Stimulated activated CD4-positive, alpha-beta T cell treated with anti-CD3 and anti-CD28 coated beads, Interleukin-1b, Interleukin-23, amount 100 ng/mL, for 4 hours (primary cell): ENCODE results near the gene EPHA2.
"Not testable (repeated sequence)": the region's sequence is repeated elsewhere in the genome, so short reads cannot be mapped to it uniquely, and the experiment has no call there.

Experiments used
- DNase-seq, 2 donors: peaks; one replicate each; pipeline ENCODE4 v3.0.0-alpha.2; 2020; ENCODE audit warnings: low read depth in 2 of 2

EPHA2 gene

GRCh38 chr1:16119504-16119903 is 36.4 kb downstream of the EPHA2 start:
- DNase-seq = no peak

DNA sequence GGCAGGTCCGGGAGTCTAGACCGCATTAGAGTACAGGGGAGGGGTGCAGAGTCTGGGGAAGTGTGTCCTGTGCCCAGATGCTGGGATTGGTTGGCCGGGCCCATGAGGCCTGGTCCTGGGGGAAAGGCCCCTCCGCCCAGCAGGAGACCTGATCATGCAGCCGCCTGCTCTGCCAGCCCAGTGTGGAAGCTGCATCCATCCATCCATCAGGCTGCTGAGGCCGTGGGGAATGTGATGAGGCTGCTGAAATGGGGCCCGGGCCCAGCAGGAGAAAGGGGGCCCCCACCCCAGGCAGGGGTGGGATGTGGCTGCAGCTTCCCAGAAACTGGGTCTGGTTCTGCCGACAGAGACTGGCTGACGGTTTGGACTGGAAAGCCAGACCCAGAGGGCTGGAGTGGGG is 37.2 kb downstream of the EPHA2 start:
- DNase-seq = no peak

- no peak for DNase-seq
Measured at GRCh38 chr1:16117936-16118335, 37.9 kb downstream of the EPHA2 start.

- DNase-seq = no peak
Measured at GRCh38 chr1:16117369-16117768, 38.5 kb downstream of the EPHA2 start.

DNA sequence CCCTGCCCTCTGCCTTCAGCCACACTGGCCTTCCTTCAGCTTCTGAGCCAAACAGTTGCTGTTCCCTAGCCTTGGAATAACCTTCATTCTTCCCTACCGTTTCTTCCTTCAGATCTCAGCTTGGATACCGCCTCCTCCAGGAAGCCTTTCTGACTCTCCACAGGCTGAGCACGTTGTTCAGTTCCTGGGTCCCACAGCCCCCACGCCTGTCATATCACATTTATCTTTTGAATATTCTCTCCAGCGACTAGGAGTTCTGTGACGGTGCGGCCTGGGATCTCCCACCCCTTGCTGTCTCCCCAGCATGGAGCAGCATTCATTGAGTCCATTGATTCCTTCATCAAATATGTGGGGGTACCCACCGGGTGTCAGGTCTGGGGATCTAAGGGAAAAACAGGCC is 39.2 kb downstream of the EPHA2 start:
- DNase-seq = no peak

DNA sequence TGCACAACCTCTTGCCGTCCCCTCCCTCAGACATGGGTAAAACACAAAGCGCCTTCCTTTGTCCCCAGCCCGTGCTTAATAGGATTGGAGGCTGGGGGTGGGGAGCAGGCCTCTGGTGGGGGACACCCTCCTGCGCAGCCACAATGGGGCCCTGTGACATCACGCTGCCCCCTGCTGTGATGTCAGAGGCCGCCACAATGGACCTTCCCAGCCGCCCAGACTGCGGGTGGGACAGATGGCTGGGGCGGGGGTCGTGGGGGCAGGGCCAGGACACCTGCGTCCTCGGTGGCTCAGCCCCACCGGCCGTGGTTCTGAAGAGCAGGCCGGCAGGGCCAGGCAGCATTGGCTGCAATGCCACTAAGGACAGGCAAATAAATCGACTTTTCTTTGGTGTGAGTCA is 39.9 kb downstream of the EPHA2 start:
- DNase-seq = no peak

- DNase-seq = no peak
Measured at GRCh38 chr1:16115468-16115983, 40.3 kb downstream of the EPHA2 start.

- DNase-seq = no peak
Measured at GRCh38 chr1:16114527-16115467, 41.1 kb downstream of the EPHA2 start.

DNA sequence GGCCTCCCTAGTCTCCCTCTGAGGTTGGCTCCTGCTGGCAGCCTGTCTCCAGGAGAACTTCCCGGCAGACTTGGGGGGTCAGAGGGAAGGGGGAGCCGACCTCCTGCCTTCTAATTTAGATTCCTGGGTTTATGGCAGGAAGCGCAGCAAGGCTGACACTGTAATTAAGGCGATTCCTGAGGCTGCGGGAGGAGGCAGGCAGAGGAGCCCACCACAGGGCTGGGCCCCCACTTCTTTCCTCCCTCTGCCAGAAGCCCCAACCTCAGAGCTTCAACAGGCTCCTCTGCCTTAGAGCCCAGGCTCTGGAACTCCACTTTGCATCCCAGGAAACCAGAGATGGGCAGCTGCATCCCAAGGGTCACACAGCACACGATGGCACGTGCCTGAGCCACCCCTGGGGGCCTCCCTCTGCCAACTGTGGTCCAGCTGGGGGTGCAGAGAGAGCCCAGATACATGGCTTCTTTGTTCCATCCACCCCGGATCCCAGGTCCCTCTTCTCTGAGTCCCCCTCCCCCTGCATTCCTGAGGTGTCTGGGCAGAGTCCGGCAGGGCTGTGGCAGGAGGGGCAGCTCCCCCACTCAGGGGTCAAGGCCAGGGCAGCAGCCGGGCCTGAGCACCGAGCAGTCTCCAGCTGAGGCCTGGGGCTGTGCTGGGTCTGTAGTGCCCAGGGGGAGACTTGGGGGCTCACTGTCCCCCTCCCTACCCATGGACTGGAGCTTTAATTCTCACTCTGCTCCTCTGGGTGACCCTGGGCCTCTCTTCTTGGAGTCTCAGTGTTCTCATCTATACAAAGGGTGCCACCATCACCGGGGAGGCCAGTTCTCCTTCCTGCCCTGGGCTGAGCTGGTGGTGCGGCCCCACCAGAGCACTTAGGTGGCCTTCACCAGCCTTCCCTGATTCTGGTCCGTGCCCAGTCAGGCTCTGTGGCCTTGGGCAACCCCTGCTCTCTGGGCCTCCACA is 43.0 kb downstream of the EPHA2 start:
- DNase-seq = no peak

DNA sequence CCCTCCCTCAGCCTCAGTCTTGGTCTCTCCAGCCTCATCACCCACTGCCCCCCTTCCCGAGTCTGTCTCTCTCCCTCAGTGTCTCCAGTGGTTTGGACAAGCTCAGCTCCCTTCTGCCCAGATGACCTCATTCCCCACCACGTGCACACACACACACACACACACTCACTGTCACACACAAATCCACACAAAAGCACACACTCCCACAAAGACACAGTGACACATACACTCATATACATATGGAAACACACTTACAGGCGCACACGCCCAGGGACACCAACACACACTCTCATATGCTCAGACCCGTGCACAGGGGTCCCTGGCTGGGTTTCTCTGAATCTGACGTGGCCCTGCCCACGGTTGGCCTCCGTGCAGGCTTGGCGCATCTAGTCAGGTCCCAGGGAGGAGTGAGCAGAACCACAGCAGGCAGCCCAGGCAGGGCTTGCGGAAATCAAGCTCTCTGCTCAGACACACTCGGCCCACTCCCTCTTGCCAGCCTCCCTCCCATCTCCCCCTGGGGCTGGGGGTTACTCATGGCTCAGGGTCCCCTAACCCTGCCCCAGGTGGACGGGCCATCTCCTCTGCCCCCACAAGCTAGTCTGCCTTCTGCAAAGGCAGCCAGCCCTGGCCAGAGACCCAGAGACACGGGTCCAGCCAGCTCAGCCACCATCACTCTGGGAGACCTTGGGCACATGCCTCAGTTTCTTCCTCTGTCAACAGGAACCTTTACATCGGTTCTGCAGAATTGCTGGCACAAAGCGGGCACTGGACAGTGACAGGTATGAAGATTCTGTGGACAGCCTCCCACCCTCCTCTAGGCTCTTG is 43.9 kb downstream of the EPHA2 start:
- no peak for DNase-seq

DNA sequence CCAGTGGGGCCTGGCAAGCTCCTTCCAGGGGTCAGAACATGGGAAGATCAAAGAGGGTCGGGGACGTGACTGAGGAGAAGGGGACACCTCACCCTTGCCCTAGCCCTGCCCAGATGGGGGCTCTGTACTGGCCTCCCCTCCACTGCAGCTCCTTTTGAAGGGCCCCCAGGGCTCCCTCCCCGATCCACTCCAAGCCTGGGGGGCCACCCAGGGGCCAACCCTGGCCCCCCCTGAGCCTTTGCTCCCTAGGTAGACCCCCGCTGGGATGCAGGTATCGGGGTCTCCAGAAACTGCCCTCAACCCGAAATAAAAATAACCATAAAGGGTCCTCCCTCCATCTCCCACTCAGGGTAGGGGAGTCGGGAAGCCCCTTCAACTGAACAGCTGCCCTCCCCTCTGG is 45.0 kb downstream of the EPHA2 start:
- no peak for DNase-seq

DNA sequence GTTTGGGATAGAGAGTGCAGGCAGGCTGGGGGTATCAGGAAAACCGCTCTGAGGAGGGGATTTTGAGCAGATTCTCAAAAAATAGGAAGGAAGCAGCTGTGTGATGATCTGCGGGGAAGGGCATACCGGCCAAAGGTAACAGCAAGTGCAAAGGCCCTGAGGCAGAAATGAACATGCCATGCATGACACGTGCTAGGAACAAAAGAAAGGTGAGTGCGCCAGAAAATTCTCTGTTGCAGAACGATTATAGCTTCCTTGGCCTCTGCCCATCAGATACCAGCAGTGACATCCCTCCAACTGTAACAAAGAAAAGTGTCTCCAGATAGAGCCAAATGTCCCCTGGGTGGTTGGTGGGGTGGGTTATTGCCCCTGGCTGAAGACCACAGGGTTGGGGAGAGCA is 45.4 kb downstream of the EPHA2 start:
- DNase-seq = no peak

DNA sequence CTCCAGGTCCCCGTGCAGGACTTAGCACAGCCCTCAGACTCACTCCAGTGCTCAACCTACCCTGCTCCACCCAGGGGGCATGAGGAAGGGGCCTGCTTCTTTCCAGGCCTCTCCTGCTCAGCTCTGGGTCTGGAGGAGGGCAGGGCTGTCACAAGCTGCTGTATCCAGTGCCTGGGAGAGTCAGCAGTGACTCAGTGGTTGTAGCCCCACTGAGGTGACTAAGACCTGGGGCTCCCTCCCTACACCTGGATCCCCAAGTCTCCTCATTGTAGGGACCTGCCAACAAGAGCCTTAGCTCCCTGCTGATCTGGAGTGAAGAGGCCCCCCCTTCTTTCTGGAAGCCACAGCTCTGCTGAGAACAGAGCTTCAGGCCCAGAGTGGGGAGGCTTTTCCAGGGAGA is 46.3 kb downstream of the EPHA2 start:
- DNase-seq = no peak

- not testable (repeated sequence) for DNase-seq
Measured at GRCh38 chr1:16107039-16107438, 48.8 kb downstream of the EPHA2 start.

- DNase-seq = no peak
Measured at GRCh38 chr1:16101623-16102022, 54.2 kb downstream of the EPHA2 start.

DNA sequence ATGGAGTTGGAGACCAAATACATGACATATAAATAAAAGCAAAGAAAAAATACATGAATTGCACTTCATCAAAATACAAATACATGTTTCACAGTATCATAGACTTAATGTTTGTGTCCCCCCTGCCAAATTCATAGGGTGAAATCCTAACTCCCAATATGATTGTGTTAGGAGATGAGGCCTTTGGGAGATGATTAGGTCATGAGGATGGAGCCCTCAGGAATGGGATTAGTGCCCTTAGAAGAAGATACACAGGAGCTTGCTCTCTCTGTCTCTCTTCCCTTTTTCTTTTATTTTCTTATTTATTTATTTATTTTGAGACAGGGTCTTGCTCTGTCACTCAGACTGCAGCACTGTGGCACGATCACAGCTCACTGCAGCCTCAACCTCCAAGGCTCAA is 56.5 kb downstream of the EPHA2 start:
- DNase-seq = no peak

- DNase-seq = no peak
Measured at GRCh38 chr1:16095447-16095846, 60.4 kb downstream of the EPHA2 start.

GRCh38 chr1:16094453-16095158 is 61.3 kb downstream of the EPHA2 start:
- no peak for DNase-seq

DNA sequence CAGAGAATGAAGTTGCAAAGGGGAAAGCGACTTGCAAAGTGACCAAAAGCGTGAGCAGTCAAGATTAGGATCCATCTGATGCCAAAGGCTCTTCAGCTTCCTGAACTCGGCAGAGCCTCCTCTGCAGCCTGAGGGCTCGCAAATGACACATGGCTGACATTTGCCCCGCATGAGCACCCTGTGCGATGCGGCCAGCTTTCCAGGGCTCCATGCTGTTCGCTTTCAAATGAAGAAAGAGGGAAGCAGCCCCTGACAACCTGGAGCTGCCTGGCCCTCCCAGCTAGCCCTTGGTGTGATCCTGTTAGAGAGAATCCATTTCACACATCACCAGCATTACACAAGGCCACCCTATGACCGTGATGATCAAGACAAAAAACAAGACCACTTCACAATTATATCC is 62.3 kb downstream of the EPHA2 start:
- no peak for DNase-seq

DNA sequence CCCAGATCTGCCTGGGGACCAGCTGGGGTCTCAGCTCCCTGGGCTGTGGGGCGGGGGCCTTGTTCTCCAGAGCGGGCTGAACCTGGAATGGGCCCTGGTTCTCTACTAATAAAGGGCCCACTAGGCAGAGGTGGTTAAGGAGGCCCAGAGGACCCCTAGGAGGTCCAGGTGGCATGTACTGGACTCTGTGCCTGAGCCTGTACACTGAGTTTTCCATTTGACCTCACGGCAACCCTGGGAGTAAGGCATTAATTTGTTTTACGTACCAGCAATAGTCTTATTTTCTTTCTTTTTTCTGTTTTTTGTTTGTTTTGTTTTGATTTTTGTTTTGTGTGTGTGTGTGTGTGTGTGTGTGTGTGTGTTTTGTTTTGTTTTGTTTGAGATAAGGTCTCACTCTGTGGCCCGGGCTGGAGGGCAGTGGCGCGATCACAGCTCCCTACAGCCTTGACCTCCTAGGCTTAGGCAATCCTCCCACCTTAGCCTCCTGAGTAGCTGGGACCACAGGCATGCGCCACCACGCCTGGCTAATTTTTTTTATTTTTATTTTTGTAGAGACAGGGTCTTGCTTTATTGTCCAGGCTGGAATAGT is 62.9 kb downstream of the EPHA2 start:
- DNase-seq = no peak
